Hematopoietic multipotent progenitor cell treated with erythropoietin and hydrocortisone succinate and interleukin-3 and kit ligand, for 6 days (in vitro differentiated cells): Measurements from ENCODE around the gene RGS3.

ENCODE experiments used
- DNase-seq: peaks from one replicate; pipeline ENCODE4 v3.0.0-alpha.2; 2015

Gene RGS3

DNA sequence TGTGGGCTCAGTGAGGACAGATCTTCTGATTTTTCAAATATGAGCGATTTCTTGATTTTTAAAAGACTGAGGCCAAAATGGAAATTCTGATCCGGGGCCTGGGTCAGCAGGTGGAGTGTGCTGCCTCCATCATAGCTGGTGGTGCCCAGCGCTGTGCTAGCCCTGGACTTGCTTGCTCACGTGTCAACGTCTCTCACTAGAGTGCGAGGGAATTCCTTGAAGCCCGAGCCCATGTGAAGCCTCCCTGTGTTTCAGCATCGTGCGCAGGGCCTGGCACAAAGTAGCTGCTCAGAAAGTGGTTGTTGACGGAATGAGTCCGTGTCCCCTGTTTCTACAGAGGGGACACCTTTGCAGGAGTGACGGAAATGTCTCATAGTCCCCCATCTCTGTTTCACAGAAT is 50.5 kb downstream of the RGS3 start:
- no peak for DNase-seq

DNA sequence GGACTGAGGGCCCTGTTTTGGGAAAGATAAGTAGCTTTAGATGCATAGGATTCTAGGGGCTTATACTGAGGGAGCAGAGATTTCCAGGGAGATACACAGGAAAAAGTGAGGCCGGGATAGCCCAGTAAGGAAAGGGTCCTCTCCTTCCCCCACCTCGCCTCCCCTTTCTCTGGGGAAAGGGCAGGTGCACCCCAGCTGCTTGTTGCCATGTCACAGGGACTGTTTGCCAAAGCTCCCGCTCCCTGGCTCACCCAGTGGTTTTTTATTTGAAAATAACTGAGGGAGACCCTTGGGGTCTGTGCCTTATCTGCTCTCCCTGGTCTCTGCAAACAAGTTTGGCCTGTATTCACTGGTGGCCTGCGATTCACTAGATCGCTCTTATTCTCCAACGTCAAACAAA is 51.2 kb downstream of the RGS3 start:
- no peak for DNase-seq

DNA sequence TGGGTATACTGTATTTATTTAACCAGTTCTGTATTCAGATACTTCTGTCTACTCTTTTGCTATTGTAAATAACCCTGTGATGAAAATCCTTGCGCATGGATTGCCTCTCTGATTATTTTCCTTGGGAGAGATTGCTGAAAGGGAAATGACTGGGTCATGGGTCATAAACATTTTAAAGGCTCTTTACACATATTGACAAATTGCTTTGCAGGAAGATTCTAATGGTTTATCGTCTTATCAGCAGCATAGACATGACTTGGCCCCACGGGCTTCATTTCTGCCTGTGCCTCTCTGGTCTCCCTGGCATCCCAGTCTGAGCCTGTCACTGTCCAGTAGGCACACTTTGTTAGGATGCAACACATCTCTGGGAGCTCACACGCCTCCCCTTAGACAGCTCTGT is 52.3 kb downstream of the RGS3 start:
- no peak for DNase-seq

DNA sequence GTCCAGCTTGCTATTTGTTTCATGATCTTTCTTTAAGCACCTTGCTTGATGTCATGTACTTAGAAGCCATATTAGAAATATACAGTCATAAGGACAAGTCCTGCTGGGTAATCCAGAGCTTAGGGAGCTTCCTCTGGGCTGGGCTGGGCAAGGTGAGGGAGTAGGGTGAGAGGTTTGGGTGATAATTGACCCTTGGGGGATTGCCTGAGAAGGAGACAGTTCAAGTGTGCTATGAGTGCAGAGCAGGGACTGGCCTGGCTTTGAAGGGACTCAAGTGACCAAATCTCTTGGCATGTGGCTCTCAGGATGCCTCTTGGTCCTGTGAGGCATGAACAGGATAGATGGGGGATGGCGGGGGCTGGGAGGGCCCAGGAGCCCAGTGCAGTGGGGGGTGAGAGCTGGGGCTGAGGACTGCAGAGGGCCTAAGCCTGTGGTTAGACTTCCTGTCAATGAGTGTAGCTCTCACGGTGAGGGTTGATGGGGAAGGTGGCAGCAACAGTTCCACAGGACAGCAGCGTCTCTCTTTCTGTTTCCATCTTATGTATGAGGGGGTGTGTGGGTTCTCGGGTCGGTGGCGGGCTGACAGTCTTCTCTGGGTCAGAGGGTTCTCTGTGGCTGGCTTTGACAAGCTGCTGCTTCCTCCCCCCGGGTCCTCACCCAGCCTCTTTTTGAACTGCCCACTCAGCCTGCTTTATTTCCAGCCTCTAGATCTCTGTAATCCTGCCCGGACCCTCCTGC is 53.5 kb downstream of the RGS3 start:
- DNase-seq = no peak

DNA sequence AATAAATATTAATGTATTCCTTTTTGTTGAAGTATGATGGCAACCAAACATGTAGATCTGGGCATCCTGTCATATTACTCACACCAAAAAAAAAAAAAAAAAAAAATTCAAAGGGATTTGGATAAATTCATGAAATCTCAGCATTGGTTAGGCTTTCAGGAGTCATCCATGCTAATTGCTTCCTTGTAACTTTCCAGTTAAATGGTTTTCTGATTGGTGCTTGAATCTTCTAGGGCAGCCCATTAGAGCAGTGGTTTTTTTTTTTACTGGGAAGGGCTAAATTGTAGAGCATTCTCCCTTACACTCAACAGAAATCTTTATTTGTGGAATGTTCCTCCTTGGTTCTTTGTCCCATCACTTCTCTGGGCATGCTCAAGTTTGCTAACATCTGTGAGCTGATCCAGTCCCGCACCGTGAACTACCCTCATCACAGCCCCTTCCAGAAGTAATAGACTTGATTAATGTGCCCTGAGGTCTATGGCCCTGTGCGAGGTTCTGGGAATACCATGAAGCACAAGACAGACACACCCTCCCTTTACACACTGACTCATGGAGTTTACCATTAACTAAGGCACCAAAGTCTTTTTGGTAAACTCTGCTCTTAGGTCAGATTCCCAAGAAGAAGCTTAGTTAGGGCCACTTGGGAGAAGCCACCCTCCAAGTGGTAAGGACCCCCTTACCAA is 56.0 kb downstream of the RGS3 start:
- DNase-seq = no peak

DNA sequence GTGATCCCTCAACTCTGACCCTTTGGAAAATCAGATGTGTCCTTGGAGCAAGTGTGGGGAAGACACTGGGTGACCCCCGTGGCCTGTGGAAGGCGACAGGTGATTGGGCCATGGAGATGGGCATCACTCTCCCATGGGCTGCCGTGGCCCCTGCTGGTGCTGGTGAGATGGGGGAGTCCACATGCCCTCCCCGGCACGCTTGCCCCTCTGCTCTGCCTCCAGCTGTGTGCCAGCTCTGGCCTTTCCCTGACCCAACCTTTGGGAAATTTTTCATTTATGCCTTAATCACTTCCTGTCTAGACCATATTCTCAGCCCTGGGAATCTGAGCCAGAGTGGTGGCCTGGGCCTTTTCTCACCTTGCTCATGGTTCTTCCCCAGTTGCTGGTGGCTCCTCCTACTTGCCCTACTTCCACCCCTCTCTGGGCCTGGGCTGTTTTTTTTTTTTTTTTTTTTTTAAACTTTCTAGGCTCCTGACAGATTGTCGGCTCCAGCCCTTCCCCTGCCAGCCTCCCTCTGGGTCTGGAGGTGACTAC is 56.6 kb downstream of the RGS3 start:
- DNase-seq = no peak

DNA sequence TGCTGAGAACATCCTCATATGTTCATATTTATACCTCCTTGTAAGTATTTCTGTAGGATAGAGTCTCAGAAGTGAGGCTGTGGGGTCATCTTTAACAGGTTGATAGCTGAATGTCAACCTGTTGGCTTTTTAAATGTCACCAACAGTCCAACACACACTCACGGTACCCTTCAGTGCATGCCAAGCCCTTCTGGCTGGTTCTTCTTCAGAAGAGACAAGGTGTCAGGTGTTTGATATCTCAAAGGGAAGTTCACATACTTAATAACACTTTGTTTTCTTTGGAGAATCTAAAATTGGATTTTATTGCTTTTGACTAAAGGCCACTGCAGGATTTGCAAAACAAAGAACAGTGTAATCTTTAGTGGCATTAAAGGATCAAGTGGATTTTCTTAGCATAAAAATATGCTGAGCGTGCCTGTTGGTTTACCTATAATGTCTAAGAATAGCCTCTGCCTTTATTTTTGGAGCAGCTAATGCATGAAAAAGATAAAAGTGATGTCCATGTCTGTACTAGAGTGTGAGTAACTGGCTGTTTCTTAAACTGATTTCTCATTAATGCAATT is 58.2 kb downstream of the RGS3 start:
- no peak for DNase-seq

DNA sequence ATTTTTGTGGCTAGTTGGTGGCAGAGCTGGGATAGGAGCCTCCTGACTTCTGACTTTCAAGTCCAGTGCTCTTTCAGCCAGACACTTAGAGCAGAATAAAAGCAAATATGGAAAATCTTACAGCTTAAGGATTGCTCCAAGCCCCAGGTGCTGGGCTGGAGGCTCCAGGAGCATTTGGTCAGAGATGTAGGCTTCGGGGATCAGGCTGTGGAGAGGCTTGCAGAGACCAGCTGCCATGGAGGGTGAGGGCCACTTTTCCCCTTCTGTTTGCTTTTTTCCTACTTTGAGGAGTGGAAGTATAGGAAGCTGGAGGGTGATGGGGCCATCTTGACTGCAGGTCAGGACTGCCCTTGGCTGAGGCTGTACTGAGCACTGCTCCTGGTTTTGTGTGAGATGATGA is 58.9 kb downstream of the RGS3 start:
- no peak for DNase-seq

DNA sequence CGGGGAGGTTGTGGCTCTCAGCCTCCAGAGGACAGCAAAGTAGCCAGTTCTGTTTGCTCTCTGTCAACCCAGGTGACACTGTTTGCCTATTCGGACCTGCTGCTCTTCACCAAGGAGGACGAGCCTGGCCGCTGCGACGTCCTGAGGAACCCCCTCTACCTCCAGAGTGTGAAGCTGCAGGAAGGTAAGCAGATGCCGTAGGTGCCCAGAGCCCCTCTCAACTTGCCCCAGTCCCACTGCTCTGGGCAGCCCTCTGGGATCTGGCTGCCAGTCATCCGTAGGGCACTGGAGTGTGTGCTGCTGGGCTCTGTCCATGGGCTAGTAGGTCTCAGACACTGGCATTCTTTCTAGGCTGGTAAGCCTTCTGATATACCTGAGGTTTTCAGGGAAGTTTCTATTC is 59.3 kb downstream of the RGS3 start:
- DNase-seq = no peak

DNA sequence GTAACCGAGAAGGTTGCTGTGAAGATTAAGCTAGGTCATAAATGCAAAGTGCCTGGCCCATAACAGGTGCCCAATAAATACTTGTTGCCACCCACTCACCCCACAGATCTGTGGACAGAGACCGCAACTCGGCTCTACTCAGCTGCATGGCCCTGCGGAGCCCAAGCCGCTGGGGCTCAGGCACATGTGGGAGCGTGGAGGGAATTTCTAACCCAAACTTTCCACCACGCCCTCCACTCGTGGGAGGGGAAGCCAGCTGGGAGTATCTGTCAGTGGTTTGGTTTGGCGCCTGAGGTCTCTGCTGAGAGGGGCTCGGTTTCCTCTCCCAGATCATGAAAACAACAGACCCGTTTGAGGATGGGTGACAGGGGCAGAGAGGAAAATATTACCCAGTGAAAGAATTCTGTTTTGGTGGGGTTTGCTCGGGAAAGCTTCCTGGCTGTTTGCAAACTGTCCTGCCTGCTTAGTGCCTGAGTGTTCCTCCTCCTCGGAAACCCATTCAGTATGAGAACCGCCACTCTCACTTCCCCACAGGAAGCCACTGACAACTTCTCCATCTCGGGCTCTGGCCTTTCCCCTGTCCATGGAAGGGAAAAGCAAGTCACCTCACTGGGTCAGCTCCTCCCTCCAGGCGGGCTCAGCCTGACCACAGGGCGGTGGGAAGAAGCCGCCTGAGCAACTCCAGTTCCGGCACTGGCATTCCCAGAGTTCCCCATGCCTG is 60.1 kb downstream of the RGS3 start:
- DNase-seq = no peak

DNA sequence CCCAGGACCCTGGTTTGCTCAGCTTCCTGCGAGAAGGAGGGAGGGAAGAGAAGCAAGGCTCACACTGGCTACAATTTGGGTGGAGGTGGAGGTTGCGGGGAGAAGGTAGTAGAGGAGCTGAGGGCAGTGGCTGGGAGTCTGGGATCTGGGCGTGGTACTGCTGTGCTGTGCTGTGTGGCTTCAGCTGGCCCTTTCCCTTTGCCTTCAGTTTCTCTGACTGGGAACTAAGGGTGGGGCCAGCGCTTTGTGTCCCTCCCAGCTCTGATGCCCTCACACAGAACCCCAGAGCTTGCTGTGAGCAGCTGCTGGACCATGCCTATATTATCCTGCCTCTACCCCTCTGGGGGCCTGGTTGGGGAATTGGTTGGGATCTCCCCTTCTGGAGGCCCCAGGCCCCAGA is 60.9 kb downstream of the RGS3 start:
- no peak for DNase-seq

DNA sequence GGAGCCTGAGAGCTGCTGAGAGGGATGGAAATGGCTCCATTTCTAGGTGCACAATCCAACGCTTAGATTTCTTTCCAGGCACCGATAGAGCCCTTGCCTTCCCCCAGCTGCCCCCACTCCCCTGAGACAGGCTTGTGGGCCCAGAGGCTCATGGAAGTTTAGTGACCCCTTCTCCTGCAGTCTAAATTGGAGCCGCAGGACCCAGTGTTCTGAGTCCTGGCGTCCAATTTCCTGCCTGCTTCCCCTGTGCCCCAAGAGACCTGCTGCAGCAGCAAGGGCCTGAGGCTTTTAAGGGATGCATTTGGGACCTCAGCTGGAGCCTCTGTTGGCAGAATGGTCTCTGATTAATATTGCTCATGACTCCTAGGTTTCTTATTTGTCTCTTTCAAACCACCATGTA is 61.7 kb downstream of the RGS3 start:
- DNase-seq = no peak

DNA sequence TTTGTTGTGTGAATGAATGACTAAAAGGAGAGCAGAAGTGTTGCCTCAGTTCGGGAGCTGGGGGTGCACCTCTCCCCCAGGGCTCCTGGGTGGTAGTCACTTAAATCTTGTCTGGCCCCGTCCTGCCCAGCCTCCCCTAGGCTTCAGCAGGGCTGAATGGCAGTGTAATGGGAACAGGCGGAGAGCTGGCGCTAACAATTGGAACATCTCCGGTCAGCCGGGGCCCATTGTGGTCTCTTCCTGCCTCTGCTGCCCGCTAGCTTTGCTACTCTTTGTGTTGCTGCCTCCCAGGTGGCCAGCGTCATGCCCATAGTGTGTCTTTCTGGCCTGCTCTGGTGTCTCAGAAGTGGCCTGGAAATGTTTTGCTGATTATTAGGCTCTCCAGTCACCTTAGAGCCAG is 62.3 kb downstream of the RGS3 start:
- no peak for DNase-seq

DNA sequence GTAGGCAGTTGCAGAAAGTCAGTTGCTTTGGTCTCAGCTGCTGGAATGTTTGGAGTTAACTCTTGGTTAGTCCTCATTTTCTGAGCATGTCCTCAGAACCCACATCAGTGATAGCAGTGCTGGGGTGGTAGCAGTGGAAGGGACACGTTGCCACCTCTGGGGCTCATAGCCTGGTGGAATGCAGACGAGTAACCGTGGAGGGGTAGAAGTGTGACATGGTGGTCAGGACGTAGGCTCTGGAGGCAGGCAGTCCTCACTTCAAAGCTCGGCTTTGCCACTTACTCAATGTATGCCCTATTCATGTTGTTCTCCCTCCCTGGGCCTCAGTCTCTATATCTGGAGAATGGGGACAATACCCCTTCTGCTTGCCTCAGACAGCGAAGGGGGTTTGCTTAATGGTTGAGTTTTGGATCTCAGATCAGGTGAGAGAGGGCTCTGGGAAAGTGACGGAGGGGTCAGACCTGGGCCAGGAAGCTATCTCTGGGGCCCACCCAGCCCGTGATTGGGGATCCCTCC is 62.8 kb downstream of the RGS3 start:
- no peak for DNase-seq

DNA sequence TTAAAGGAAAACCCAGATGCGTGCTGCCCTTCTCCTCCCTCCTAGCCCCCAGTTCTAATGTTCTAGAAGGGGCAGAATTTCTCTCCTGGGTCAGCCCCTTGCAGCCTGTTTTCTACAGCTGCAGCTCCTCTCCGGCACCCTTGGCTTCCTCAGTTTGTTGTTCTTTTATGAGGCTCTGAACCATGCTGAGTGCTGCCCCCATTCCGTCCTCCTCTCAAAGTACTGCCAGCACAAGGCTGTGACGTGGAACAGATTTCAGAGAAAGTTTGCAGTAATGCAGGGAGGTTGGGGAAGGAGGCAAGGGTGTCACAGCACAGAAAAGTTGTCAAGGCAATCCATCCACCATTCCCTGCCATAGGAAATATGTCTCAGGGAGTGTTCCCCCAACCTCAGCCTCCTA is 63.3 kb downstream of the RGS3 start:
- no peak for DNase-seq

DNA sequence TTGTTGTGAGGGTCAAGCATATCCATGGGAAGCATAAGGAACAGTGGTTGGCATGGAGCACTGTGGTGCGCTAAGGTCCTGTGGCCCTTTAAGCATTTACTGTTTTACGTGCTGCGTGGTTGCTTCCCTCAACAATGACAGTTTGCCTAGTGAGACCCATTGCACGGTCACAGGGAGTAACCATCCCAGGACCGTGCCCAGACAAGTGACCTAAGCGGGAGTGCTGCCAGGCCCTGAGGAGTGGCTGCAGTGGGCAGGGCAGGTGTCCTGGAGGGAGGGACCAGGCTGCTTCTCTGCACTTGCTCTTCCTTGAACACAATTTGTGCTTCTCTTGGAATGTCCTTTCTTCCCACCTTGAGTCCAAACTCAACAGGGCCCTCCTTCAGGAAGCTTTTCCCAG is 64.6 kb downstream of the RGS3 start:
- no peak for DNase-seq

DNA sequence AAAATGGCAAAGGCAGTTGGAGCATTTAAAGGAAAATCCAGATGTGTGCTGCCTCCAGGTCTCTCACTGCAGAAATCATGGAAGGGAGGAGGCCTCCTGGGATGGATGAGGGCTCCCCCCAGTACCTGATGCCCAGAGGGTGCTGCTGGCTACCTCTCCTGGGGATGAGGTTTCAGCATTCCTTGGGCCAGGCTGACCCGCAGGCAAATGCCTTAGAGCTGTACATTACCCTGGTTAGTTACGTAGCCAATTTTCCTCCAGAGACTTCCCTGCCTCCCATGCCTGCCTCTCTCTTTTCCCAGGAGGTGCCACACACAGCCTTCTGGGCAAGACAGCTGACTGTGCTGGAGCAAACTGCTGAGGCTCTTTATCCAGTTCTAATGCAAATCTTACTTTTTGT is 65.3 kb downstream of the RGS3 start:
- no peak for DNase-seq

DNA sequence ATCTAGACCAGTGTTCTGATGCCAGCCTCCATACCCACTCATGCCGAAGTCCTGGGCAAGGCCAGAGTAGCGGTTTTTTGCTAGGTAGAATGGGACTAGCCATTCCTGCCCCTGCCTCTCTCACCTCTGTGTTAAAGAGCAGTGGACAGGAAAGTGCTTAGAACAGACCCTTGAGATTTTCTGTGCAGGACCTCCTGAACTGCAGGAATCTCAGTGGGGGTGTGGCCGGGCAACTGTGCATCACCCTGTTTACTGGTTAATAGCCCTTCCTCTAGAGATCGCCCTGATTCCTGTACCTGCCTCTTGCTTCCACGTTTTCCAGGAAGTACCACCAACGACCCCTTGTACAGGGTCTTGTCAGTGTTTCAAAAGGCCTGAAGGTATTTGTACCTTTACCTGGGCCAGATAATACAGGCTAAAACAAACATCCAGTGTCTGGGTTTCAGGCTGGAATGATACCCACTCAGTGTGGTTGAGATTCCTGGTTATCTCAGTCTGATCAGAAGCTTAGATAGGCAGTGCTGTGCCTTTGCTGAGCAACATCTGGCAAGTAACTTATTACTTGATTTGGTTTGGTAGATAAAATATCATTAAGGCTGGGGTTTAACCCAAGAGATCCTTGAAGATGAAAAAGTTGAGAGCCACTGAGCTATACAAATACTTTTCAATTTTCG is 65.9 kb downstream of the RGS3 start:
- DNase-seq = no peak

DNA sequence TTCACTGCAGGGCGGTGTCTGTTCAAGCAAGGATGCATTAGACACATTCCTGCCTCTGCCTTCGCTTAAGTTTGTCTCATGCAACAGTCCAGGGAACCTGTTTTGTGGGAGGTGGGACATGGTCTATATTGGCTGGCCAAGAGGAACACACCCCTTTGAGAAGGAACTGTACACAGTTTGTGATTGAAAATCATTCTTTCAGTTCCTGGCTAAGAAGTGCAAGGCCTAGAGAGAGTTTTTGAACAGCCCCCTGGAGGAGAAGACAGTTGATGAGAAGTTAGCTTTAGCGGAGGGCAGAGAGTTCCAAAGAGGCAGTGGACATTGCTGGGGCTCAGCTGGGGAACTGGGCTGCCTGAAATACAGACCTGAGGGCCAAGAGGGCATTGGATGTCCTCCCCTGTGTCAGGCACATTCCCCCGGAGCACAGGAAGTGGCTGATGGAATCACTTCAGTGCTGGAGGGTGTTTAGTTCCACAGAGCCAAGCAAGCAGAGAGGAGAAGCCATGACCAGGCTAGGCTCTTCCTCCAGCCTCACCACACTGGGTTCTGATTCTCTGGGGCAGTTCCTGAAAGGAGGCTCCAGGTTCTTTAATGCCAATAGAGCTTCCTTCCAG is 66.6 kb downstream of the RGS3 start:
- no peak for DNase-seq

DNA sequence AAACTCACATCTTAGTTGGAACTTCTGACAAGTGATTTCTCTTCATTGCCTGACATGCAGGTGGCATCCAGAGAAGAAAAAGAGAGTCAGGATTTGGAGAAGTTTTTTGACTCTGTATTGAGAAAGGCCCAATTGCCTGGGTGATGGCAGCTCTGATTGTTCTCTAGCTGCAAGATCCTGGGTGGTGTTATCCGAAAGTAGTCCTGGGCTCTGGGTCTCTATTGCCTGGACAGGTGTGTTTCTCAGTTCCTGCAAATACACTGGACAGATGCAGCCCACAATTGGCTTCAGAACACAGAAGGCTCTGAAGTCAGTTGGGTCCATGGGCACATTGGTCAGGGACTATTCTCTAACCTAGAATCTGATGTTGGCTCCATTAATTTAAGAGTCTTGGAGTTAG is 67.4 kb downstream of the RGS3 start:
- DNase-seq = no peak

DNA sequence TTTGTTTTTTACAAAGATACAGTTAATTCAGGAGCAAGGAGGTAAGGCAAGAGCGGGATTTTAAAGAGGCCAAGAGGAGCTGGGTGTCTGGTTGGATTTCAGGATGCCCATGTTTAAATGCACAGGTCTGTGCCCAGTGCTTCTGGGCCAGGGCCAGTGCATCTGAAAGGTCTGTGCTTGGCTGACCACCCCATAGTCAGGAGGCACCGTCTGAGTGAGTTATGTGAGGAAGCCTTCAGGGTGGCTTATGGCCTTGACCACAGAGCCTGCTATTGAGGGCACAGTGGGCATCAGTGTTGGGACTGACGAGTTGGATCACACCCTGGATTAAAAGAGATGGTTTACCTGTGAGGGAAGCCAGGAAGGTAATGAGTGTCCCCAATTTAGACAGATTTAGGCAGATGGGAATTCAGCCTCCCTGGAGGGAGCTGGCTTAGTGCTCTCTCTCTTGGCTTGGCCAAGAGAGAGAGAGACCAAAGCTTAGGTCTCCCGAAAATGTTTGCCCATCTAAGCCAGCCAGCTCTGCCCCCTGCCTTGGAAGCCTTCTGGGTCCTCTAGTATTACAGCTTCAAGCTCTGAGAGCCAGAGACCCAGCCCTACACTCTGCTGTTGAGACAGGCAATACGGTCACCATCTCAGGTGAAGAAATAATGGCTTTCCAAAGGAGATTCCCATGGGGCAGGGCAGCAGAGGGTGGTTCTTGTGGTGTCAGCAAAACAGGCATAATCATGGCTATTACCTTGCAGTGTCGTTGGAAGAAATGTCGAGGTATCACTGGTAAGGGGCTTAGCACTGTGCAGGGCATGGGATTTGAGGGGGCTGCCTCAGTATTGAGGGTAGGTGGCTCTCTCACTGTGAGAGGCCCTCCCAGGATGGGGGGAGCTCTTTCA is 68.6 kb downstream of the RGS3 start:
- no peak for DNase-seq
